NT2/D1 (cell line): Measurements from ENCODE around the gene LPP.

Experiments
- DNase-seq: peaks from one replicate; pipeline ENCODE4 v3.0.0-alpha.2; 2011; ENCODE audit warnings: low read depth, low spot score
- H3K27me3 ChIP-seq: 2 replicates; pipeline ENCODE4 v1.6.0; 2011; ENCODE audit warnings: mild to moderate bottlenecking; ENCODE audit not compliant: insufficient read length, insufficient read depth
- H3K36me3 ChIP-seq: 2 replicates; pipeline ENCODE4 v1.6.1; 2011; ENCODE audit warnings: mild to moderate bottlenecking, low read length, mixed read lengths; ENCODE audit not compliant: insufficient read depth, insufficient read length
- H3K4me1 ChIP-seq: 2 replicates; pipeline ENCODE4 v1.5.1; 2011; ENCODE audit not compliant: insufficient read depth, insufficient read length
- H3K4me3 ChIP-seq: 2 replicates; pipeline ENCODE4 v1.5.1; 2011; ENCODE audit warnings: low read depth; ENCODE audit not compliant: insufficient read length
- H3K9ac ChIP-seq: 2 replicates; pipeline ENCODE4 v1.6.0; 2011; ENCODE audit warnings: low read depth; ENCODE audit not compliant: insufficient read length
- H3K9me3 ChIP-seq: 2 replicates; pipeline ENCODE4 v1.5.1; 2011; ENCODE audit warnings: mild to moderate bottlenecking, low read length; ENCODE audit not compliant: insufficient read depth
- SUZ12 ChIP-seq: IDR thresholded peaks from 2 replicates; pipeline ENCODE4 v1.6.1; 2011; ENCODE audit not compliant: insufficient read length, insufficient read depth; ENCODE audit errors: extremely low read depth
- YY1 ChIP-seq: IDR thresholded peaks from 2 replicates; pipeline ENCODE4 v1.6.1; 2011; ENCODE audit not compliant: insufficient read length, insufficient read depth
- ZNF274 ChIP-seq: IDR thresholded peaks from 2 replicates; pipeline ENCODE4 v1.6.1; 2011; ENCODE audit warnings: mild to moderate bottlenecking, low read depth, low read length

The LPP gene

DNA sequence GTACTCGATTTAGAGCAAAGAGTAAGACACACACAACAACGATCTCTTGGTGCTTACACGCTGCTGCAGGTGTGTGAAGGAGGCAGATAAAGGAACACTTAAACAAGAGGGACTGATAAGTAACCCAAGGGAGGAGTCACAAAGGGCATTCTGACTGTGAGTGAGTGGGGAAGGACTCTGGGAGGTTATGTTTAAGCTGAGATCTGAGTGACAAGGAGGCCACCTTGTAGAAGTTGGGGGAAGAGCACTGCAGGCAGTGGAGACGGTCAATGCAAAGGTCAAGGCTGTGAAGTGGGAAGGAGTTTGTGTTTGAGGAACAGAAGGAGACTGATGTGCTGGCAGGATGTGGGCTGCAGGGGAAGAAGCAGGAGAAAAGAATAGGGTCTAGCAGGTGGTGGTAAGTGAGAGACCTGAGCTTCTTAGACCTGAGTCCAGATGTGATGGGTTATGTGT is 63.1 kb downstream of the LPP start:
- TF ChIP-seq ZNF274 (no peak), YY1 (no peak), SUZ12 (no peak)
- H3K4me1 ChIP-seq = peaks cover 12% of the 10 kb centered on the region
- no peak for DNase-seq
- H3K9me3 ChIP-seq = no peaks in the 10 kb centered on the region
- H3K4me3 ChIP-seq = no peak overlapping the region
- no peak overlapping the region for H3K9ac ChIP-seq
- no peaks in the 10 kb centered on the region for H3K27me3 ChIP-seq
- H3K36me3 ChIP-seq = peaks cover 56% of the 10 kb centered on the region

DNA sequence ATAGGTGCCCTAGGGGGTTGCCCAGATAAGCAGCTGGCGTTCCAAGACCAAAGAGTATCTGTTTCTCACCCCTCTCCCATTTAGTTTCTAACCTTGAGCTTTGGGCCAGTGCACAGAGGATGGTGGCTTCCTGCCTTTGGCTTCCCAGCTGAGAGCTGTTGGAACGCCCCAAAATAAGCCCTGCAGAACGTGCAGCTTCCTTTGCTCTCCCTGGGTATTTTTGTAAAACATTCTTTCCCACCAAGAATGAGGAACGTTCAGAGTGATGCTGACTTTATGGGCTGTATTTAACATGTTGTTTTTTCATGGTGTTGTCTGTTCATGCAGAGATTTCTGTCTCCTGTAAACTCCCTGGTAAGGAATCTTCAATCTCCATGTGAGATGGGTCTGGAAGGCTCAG is 63.8 kb downstream of the LPP start:
- peaks cover 8% of the 10 kb centered on the region for H3K4me1 ChIP-seq
- H3K9ac ChIP-seq = no peak overlapping the region
- H3K9me3 ChIP-seq = no peaks in the 10 kb centered on the region
- H3K27me3 ChIP-seq = no peaks in the 10 kb centered on the region
- DNase-seq = no peak
- no peak for TF ChIP-seq ZNF274
- no peak for TF ChIP-seq SUZ12
- TF ChIP-seq YY1 = no peak
- no peak overlapping the region for H3K4me3 ChIP-seq
- H3K36me3 ChIP-seq = peaks cover 56% of the 10 kb centered on the region

DNA sequence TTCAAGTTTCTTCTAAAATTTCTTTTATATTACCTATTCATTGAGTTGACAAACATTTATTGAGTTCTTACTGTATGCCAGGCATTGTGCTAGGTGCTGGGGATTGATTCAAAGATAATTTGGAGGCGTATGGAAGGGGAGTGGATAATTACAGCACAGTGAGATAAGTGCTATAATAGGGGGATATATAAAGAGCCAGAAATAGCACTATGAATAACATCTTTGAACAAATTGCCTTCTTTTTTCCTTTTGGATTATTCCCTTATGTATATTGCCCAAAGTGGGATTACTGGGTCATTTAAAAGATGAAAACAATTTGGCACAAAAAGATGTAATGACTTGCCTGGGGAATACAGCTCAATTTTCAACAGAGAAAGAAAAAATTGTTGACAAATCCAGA is 64.6 kb downstream of the LPP start:
- TF ChIP-seq ZNF274 (no peak), SUZ12 (no peak), YY1 (no peak)
- Histone ChIP-seq H3K36me3 (peaks cover 59% of the 10 kb centered on the region), H3K4me3 (no peak overlapping the region), H3K9ac (no peak overlapping the region), H3K4me1 (peaks cover 6% of the 10 kb centered on the region), H3K27me3 (no peaks in the 10 kb centered on the region), H3K9me3 (no peaks in the 10 kb centered on the region)
- DNase-seq = no peak

DNA sequence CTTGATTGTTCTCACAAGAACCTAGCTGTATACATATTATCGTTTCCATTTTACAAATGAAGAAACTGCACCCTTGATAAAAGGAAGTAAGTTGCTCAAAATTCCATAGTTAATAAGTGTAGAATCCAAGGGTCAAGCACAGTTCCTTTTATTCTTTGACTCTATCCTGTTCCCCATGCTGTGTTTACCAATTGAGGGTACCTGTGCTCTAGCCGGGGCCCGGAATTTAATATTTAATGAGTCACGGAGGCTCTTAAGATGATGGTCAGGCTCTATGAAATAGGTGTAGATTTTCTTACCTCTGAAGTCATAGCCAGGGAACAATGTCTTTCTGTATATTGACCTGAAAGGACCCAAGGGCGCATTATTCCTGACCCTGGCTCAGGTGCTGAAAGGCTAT is 65.2 kb downstream of the LPP start:
- no peak for TF ChIP-seq YY1
- TF ChIP-seq ZNF274 = no peak
- no peak for TF ChIP-seq SUZ12
- H3K27me3 ChIP-seq = no peaks in the 10 kb centered on the region
- no peak overlapping the region for H3K9ac ChIP-seq
- peaks cover 58% of the 10 kb centered on the region for H3K36me3 ChIP-seq
- no peaks in the 10 kb centered on the region for H3K9me3 ChIP-seq
- no peak for DNase-seq
- peaks cover 6% of the 10 kb centered on the region for H3K4me1 ChIP-seq
- no peak overlapping the region for H3K4me3 ChIP-seq

DNA sequence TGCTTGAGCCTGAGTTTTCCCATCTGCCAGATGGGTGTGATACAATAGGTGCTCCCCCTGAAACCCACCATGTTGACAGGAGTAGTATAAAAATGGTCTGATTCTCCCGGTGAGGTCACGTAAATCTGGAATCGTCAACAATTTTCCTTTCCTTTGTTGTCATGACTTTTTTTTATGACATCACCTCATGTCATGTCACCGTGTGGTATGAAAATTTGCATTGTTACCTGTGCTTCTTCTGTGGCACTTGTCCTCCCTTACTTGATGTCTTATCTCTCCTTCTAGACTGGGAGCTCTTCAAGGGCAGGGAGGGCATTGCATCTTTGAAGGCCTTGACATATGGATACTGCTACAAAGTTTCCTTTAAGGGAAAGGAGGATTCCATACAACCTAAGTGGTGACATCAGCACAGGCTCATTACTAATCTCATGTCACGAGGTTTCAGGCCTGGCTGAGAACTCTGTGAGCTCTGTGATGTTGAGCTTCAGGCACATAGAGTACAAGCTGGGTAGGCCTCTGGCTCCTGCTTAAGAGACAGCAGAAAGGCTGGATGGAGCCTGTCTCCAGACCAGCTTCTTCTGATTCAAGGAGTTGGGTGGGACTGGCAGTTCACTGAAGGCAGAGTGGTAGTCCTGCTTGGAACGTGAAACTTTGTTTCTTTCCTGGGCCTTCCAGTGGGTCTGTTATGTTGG is 66.3 kb downstream of the LPP start:
- Histone ChIP-seq H3K9ac (no peak overlapping the region), H3K9me3 (no peaks in the 10 kb centered on the region), H3K36me3 (peaks cover 60% of the 10 kb centered on the region), H3K27me3 (no peaks in the 10 kb centered on the region), H3K4me1 (peaks cover 6% of the 10 kb centered on the region), H3K4me3 (no peak overlapping the region)
- TF ChIP-seq SUZ12 = no peak
- no peak for TF ChIP-seq ZNF274
- no peak for TF ChIP-seq YY1
- DNase-seq = no peak

DNA sequence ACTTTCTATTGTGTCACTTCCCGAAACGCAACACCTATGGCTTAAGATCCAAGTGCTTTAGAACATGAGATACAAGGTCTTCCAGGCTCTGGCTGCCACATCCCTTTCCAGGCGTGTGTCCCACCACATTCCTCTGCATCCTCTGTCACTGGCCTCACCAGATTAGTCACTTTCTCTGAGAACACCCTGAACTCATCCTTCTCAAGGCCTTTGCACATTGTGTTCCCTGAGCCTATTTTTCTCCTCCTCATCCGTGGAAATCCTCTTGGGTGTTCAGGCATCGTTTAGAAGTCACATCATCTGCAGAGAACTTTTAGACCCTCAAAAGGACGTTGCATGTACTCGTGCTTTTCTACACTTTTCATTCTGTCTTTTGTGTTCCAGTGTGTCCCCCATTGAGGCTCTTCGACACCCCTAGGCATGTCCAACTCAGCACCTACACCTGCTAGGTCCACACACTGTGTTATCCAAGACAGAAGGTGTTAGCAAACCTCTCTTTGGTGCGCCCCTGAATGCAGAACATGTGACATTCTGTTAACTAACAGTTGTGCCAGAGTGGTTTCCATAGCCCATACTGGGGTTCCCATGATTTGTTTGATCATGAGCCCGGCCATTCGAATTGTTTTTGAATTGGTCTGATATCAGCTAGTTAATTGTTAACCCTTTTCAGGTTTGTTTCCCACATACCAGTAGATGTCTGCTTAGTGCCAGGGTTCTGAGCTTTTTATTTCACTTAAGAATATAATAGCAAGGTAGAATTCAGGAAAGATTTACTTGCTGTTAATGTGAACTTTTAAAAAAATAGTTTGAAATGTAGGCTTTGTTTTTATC is 67.2 kb downstream of the LPP start:
- H3K36me3 ChIP-seq = peaks cover 64% of the 10 kb centered on the region
- peaks cover 6% of the 10 kb centered on the region for H3K4me1 ChIP-seq
- no peaks in the 10 kb centered on the region for H3K9me3 ChIP-seq
- no peak overlapping the region for H3K4me3 ChIP-seq
- H3K27me3 ChIP-seq = no peaks in the 10 kb centered on the region
- H3K9ac ChIP-seq = no peak overlapping the region
- DNase-seq = no peak
- no peak for TF ChIP-seq YY1

DNA sequence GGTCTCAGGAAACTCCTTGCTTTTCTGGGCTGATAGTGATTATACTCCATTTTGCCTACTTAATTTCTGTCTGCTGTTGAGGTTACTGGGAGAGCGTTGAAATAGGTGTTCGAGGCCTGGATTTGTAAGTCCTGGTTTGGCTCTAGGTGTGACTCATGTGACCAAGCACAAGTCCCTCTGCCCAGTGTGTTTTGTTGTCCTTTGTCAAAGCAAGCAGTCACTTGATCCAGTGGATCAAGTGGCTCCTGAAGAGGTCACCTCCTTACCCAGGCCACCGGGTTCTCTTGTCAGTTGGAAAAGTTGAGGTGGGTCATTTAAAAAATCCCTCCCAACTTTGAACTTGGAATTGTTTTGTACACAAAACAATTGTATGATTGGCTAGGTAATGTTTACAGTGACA is 70.0 kb downstream of the LPP start:
- DNase-seq = no peak
- Histone ChIP-seq H3K4me1 (no peaks in the 10 kb centered on the region), H3K9ac (no peak overlapping the region), H3K9me3 (no peaks in the 10 kb centered on the region), H3K4me3 (no peak overlapping the region), H3K27me3 (no peaks in the 10 kb centered on the region), H3K36me3 (peaks cover 65% of the 10 kb centered on the region)
- no peak for TF ChIP-seq ZNF274
- no peak for TF ChIP-seq YY1
- TF ChIP-seq SUZ12 = no peak
